GM18951 (cell line): Measurements from ENCODE around the gene PAQR6.

Experiments used
- POLR2A ChIP-seq: IDR thresholded peaks from 4 replicates; pipeline ENCODE4 v1.6.1; 2011; ENCODE audit warnings: mild to moderate bottlenecking; ENCODE audit not compliant: insufficient read length, insufficient read depth; ENCODE audit errors: extremely low read depth
- in situ Hi-C: fragments of 300-500 bp; cut with MboI; formaldehyde crosslinking; loops from one replicate; pipeline ENCODE4 v1.12.0; 2022; ENCODE audit warnings: low sequenced_read_pairs, mixed read lengths, inconsistent platforms; ENCODE audit not compliant: unreplicated experiment

The PAQR6 gene

GRCh38 chr1:156281693-156282478 is 34.0 kb upstream of the PAQR6 start:
- TF ChIP-seq POLR2A: no peak
- in situ Hi-C loops: no loop called here

GRCh38 chr1:156281281-156281680 is 33.4 kb upstream of the PAQR6 start:
- in situ Hi-C loops: no loop called here
- TF ChIP-seq POLR2A: no peak

- in situ Hi-C loops: no loop called here
- TF ChIP-seq POLR2A: no peak
Measured at GRCh38 chr1:156279837-156280236, 32.0 kb upstream of the PAQR6 start.

GRCh38 chr1:156276966-156277381 is 29.1 kb upstream of the PAQR6 start:
- TF ChIP-seq POLR2A: no peak
- in situ Hi-C loops: no loop called here

- no peak for TF ChIP-seq POLR2A
- in situ Hi-C loops: no loop called here
Measured at GRCh38 chr1:156276532-156276931, 28.7 kb upstream of the PAQR6 start.

GRCh38 chr1:156270314-156270713 is 22.5 kb upstream of the PAQR6 start:
- in situ Hi-C loops: no loop called here
- TF ChIP-seq POLR2A: no peak

- no peak for TF ChIP-seq POLR2A
- in situ Hi-C loops: no loop called here
Measured at GRCh38 chr1:156268336-156268735, 20.5 kb upstream of the PAQR6 start.

GRCh38 chr1:156266051-156266450 is 18.2 kb upstream of the PAQR6 start:
- in situ Hi-C loops: no loop called here
- no peak for TF ChIP-seq POLR2A

GRCh38 chr1:156263288-156263655 is 15.4 kb upstream of the PAQR6 start:
- TF ChIP-seq POLR2A: no peak
- in situ Hi-C loops: no loop called here

GRCh38 chr1:156262461-156263287 is 14.8 kb upstream of the PAQR6 start:
- in situ Hi-C loops: no loop called here
- no peak for TF ChIP-seq POLR2A

GRCh38 chr1:156260896-156261295 is 13.0 kb upstream of the PAQR6 start:
- no peak for TF ChIP-seq POLR2A
- in situ Hi-C loops: no loop called here

GRCh38 chr1:156259805-156260204 is 11.9 kb upstream of the PAQR6 start:
- no peak for TF ChIP-seq POLR2A
- in situ Hi-C loops: no loop called here

GRCh38 chr1:156258859-156259258 is 11.0 kb upstream of the PAQR6 start:
- TF ChIP-seq POLR2A: no peak
- in situ Hi-C loops: no loop called here

- in situ Hi-C loops: no loop called here
- no peak for TF ChIP-seq POLR2A
Measured at GRCh38 chr1:156257711-156258110, 9.9 kb upstream of the PAQR6 start.
